Fibroblast of villous mesenchyme (primary cell): ENCODE results near the gene LRRTM4. TPM values are rescaled to one million over a fixed set of nuclear protein-coding genes. Genes with fewer than 3 reads are reported as not detected.

ENCODE experiments used
- DNase-seq: peaks from one replicate; pipeline ENCODE4 v3.0.0-alpha.2; 2010; ENCODE audit warnings: low read depth
- H3K4me3 ChIP-seq: 2 replicates; pipeline ENCODE4 v1.5.1; 2011; ENCODE audit warnings: low read depth, mild to moderate bottlenecking, low read length
- CTCF ChIP-seq: IDR thresholded peaks from 2 replicates; pipeline ENCODE4 v1.5.1; 2012; ENCODE audit warnings: low read depth, mild to moderate bottlenecking, low read length; ENCODE audit not compliant: insufficient read depth
- total RNA-seq: library from RNA; depleted of rRNA; stranded (reverse); fragments of >200 nt; gene quantifications from 2 replicates; pipeline ENCODE4 v1.2.3, GENCODE V29; 2012

Gene LRRTM4
- total RNA-seq, 1 donor, result not detected

GRCh38 chr2:77008853-77009252 lies 513.3 kb downstream of the LRRTM4 start:
- no peak for DNase-seq

GRCh38 chr2:77007686-77008085 lies 514.5 kb downstream of the LRRTM4 start:
- no peak overlapping the region for H3K4me3 ChIP-seq
- no peak for TF ChIP-seq CTCF
- DNase-seq, result no peak

More at GRCh38 chr2:77008853-77009252, 513.3 kb downstream of the LRRTM4 start:
- TF ChIP-seq CTCF, result no peak
- H3K4me3 ChIP-seq, result no peak overlapping the region

- H3K4me3 ChIP-seq, result no peak overlapping the region
- DNase-seq, result no peak
- TF ChIP-seq CTCF, result no peak
Observed at GRCh38 chr2:77005522-77005921, 516.7 kb downstream of the LRRTM4 start.

GRCh38 chr2:77001895-77002294 lies 520.3 kb downstream of the LRRTM4 start:
- H3K4me3 ChIP-seq, result no peak overlapping the region
- DNase-seq, result no peak
- no peak for TF ChIP-seq CTCF

- no peak overlapping the region for H3K4me3 ChIP-seq
- peak; percentile 61 for DNase-seq
- TF ChIP-seq CTCF, result no peak
Observed at GRCh38 chr2:76998704-76999103, 523.5 kb downstream of the LRRTM4 start.

GRCh38 chr2:76998152-76998551 lies 524.0 kb downstream of the LRRTM4 start:
- peak; percentile 13 for DNase-seq
- H3K4me3 ChIP-seq, result no peak overlapping the region
- TF ChIP-seq CTCF, result no peak

GRCh38 chr2:76997296-76997695 lies 524.9 kb downstream of the LRRTM4 start:
- no peak for DNase-seq
- no peak overlapping the region for H3K4me3 ChIP-seq
- no peak for TF ChIP-seq CTCF
